ENCODE measurements around the gene MEGF6.

Gene MEGF6

GRCh38 chr1:3599816-3600215 lies 11.5 kb downstream of the MEGF6 start:
- Histone ChIP-seq H3K4me1 (ENCODE audit: control insufficient read depth, insufficient read depth, low read length) (peaks cover 27% of the 10 kb centered on the region), H3K36me3 (ENCODE audit: control insufficient read depth, insufficient read depth, low read length) (no peaks in the 10 kb centered on the region), H3K27me3 (ENCODE audit: control insufficient read depth, insufficient read depth, low read length, poor library complexity, severe bottlenecking) (no peaks in the 10 kb centered on the region), H3K4me3 (ENCODE audit: insufficient read depth, low read depth, low read length) (no peak overlapping the region), H3K27ac (ENCODE audit: insufficient read depth, low read depth, low read length, poor library complexity, severe bottlenecking) (no peak overlapping the region), H3K9me3 (ENCODE audit: control insufficient read depth, low read length) (no peaks in the 10 kb centered on the region)
- WGBS, 2 experiments, result 88 to 89% methylated on average over 15 of the region's 15 CpGs

DNA sequence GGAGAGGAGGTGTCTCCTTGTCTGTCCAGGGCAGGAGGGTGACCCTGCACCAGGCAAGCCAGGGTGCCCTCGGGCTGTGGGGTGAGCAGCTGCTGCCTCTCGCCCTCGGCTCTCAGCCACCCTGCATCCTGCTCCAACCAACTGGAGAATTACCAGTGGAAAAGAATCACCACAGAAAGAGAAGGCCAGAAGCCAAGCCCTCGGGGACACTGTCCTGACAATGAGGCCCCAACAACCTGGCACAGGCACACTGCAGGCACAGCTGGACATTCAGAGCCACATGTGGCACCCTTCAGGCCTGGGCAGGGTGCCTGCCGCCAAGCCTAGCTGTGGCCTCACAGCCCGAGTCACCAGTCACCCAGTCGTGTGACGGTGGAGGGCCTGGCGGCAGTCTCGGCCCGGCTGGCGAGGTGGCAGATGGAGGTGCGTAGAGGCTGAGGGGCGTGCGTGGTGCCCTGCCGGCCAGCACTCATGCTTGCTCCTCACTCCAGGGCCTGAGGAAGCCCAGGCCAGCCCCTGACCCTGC lies 12.0 kb downstream of the MEGF6 start:
- no peaks in the 10 kb centered on the region for H3K27me3 ChIP-seq (ENCODE audit: control insufficient read depth, insufficient read depth, low read length, poor library complexity, severe bottlenecking)
- H3K9me3 ChIP-seq (ENCODE audit: control insufficient read depth, low read length), result no peaks in the 10 kb centered on the region
- H3K27ac ChIP-seq (ENCODE audit: insufficient read depth, low read depth, low read length, poor library complexity, severe bottlenecking), result no peak overlapping the region
- peaks cover 27% of the 10 kb centered on the region for H3K4me1 ChIP-seq (ENCODE audit: control insufficient read depth, insufficient read depth, low read length)
- H3K4me3 ChIP-seq (ENCODE audit: insufficient read depth, low read depth, low read length), result no peak overlapping the region
- H3K36me3 ChIP-seq (ENCODE audit: control insufficient read depth, insufficient read depth, low read length), result no peaks in the 10 kb centered on the region
- WGBS, 2 experiments, result 88 to 90% methylated on average over 16 of the region's 16 CpGs

- Histone ChIP-seq H3K36me3 (ENCODE audit: control insufficient read depth, insufficient read depth, low read length) (no peaks in the 10 kb centered on the region), H3K27ac (ENCODE audit: insufficient read depth, low read depth, low read length, poor library complexity, severe bottlenecking) (no peak overlapping the region), H3K9me3 (ENCODE audit: control insufficient read depth, low read length) (no peaks in the 10 kb centered on the region), H3K27me3 (ENCODE audit: control insufficient read depth, insufficient read depth, low read length, poor library complexity, severe bottlenecking) (no peaks in the 10 kb centered on the region), H3K4me1 (ENCODE audit: control insufficient read depth, insufficient read depth, low read length) (peaks cover 31% of the 10 kb centered on the region), H3K4me3 (ENCODE audit: insufficient read depth, low read depth, low read length) (peak overlapping the region; percentile 3)
- WGBS, 2 experiments, result 49 to 50% methylated on average over 30 of the region's 30 CpGs
These were observed 12.6 kb downstream of the MEGF6 start for GRCh38 chr1:3598522-3599285.

DNA sequence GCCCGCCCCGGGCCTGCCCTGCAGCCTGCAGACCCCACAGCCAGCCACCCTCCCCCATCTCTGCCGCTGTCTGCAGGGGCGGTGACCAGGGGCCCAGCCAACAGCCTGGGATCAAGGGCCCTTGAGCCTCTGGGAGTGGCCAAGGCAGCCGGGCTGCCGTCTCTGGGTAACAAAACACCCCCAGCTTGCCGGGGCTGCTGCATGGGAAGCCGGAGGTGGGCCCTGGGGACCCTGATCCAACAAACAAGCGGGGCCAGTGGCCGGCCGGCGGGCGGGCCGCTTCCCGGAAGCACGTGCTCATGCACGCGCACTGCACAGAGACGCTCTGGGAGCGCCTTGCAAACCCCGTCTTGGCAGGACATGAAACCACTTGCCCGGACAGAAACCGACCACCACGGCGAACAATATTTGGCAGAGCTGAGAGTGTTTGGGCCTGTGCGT lies 13.2 kb downstream of the MEGF6 start:
- 71 to 79% methylated on average over 26 of the region's 26 CpGs for WGBS, 2 experiments
- no peak overlapping the region for H3K27ac ChIP-seq (ENCODE audit: insufficient read depth, low read depth, low read length, poor library complexity, severe bottlenecking)
- no peaks in the 10 kb centered on the region for H3K36me3 ChIP-seq (ENCODE audit: control insufficient read depth, insufficient read depth, low read length)
- no peaks in the 10 kb centered on the region for H3K9me3 ChIP-seq (ENCODE audit: control insufficient read depth, low read length)
- peaks cover 34% of the 10 kb centered on the region for H3K4me1 ChIP-seq (ENCODE audit: control insufficient read depth, insufficient read depth, low read length)
- peak overlapping the region; percentile 3 for H3K4me3 ChIP-seq (ENCODE audit: insufficient read depth, low read depth, low read length)
- no peaks in the 10 kb centered on the region for H3K27me3 ChIP-seq (ENCODE audit: control insufficient read depth, insufficient read depth, low read length, poor library complexity, severe bottlenecking)

GRCh38 chr1:3597599-3597964 lies 13.7 kb downstream of the MEGF6 start:
- H3K27ac ChIP-seq (ENCODE audit: insufficient read depth, low read depth, low read length, poor library complexity, severe bottlenecking), result no peak overlapping the region
- WGBS, 2 experiments, result 57 to 61% methylated on average over 11 of the region's 11 CpGs

DNA sequence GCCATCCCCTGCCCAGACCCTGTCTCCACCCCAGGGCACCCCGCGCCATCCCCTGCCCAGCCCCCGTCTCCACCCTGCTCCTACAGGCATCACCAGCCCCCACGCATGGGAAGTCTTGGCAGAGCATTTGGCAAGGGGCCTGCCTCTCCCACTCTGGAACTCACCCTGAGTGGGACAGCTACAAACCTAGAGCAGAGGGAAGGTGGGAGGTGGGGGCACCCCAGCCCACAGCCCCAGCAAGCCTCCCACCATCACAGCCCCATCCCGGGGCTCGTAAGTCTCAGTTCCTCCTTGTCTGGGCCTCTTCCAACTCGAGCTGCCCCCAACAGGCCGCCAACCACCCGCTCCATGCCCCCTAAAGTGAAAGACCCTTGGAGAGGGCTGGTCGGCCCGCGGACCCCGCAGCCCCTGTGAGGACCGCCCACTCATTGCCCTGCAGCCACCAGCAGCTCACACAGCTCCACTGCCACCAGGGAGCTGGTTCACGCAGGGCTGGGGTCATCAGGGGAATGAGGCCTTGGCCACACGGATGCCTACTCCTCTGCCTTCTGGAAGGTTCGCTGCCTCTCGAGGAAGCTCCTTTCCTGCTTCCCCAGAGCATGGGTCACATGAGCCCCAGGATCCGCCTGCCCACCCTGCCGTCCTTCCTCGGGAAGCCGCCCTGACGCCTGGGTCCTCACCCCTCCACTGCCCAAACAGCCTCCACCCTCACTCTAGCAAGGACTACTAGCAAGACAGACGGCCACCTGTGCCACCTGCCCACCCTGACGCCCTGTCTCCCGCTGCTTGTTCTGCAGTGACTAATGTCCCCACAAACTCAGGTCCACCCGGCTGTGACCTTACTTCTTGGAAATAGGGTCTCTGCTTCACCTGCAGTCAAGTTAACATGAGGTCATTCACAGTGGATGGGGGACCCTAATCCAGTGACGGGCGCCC lies 14.4 kb downstream of the MEGF6 start:
- H3K4me1 ChIP-seq (ENCODE audit: control insufficient read depth, insufficient read depth, low read length), result peaks cover 34% of the 10 kb centered on the region
- no peak overlapping the region for H3K27ac ChIP-seq (ENCODE audit: insufficient read depth, low read depth, low read length, poor library complexity, severe bottlenecking)
- H3K36me3 ChIP-seq (ENCODE audit: control insufficient read depth, insufficient read depth, low read length), result no peaks in the 10 kb centered on the region
- WGBS, 2 experiments, result 92 to 93% methylated on average over 29 of the region's 29 CpGs
- H3K4me3 ChIP-seq (ENCODE audit: insufficient read depth, low read depth, low read length), result no peak overlapping the region
- no peaks in the 10 kb centered on the region for H3K27me3 ChIP-seq (ENCODE audit: control insufficient read depth, insufficient read depth, low read length, poor library complexity, severe bottlenecking)
- H3K9me3 ChIP-seq (ENCODE audit: control insufficient read depth, low read length), result no peaks in the 10 kb centered on the region

More at GRCh38 chr1:3597599-3597964, 13.7 kb downstream of the MEGF6 start:
- H3K4me3 ChIP-seq (ENCODE audit: insufficient read depth, low read depth, low read length), result no peak overlapping the region
- no peaks in the 10 kb centered on the region for H3K9me3 ChIP-seq (ENCODE audit: control insufficient read depth, low read length)
- no peaks in the 10 kb centered on the region for H3K36me3 ChIP-seq (ENCODE audit: control insufficient read depth, insufficient read depth, low read length)
- peaks cover 34% of the 10 kb centered on the region for H3K4me1 ChIP-seq (ENCODE audit: control insufficient read depth, insufficient read depth, low read length)
- H3K27me3 ChIP-seq (ENCODE audit: control insufficient read depth, insufficient read depth, low read length, poor library complexity, severe bottlenecking), result no peaks in the 10 kb centered on the region

DNA sequence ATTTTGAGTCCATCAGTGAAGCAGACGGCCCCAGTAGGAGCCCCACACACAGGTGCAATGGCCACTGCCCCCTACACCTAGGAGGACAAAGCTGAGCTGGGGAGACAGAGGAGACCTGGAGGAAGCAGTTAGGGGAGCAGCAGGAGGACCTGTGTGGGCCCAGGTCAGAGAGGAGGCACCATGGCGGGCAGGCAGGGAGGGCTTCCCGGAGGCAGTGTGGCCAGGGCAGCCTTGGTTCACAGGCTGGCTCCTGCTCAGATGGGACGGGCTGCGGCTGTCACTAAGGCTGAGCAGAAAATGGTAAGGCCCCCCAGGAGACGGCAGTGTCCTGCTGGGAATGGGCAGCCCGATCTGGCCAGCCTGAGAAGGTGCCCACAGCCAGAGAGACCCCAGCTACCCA lies 15.4 kb downstream of the MEGF6 start:
- no peak overlapping the region for H3K27ac ChIP-seq (ENCODE audit: insufficient read depth, low read depth, low read length, poor library complexity, severe bottlenecking)
- no peaks in the 10 kb centered on the region for H3K9me3 ChIP-seq (ENCODE audit: control insufficient read depth, low read length)
- WGBS, 2 experiments, result 92 to 93% methylated on average over 7 of the region's 7 CpGs
- no peaks in the 10 kb centered on the region for H3K36me3 ChIP-seq (ENCODE audit: control insufficient read depth, insufficient read depth, low read length)
- H3K4me3 ChIP-seq (ENCODE audit: insufficient read depth, low read depth, low read length), result no peak overlapping the region
- H3K27me3 ChIP-seq (ENCODE audit: control insufficient read depth, insufficient read depth, low read length, poor library complexity, severe bottlenecking), result no peaks in the 10 kb centered on the region
- H3K4me1 ChIP-seq (ENCODE audit: control insufficient read depth, insufficient read depth, low read length), result peaks cover 34% of the 10 kb centered on the region

DNA sequence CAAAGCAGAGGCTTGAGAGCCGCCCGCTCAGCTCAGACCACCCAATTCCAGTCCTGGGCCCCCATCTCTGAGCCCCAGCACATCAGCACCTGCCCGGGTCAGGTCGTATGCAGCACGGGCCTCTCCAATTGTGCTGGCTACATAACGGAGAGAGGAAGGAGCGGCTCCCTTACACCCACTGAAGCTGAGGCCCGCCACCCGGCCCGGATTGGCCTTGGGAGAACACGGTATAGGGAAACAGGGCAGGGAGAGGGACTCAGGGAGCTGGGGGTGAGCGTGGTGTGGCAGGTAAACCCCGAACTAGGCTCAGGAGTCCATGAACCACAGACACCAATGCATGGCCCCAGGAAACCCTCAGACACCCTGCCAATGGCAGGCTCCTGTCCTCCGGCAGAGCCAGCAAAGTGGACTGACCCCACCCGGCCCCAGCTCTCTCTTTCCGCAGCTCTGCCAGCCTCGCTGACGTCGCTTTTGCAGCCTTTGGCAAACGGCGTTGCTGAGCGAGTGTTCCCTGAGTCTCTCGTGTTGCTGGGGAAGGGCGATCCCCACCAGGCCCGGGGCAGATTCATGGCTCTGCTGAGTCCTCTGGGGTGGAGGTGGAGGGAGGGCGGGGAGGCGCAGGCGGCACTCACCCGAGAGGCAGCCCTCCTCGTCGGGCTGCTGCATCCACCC lies 16.5 kb downstream of the MEGF6 start:
- H3K36me3 ChIP-seq (ENCODE audit: control insufficient read depth, insufficient read depth, low read length), result no peaks in the 10 kb centered on the region
- peaks cover 44% of the 10 kb centered on the region for H3K4me1 ChIP-seq (ENCODE audit: control insufficient read depth, insufficient read depth, low read length)
- H3K9me3 ChIP-seq (ENCODE audit: control insufficient read depth, low read length), result no peaks in the 10 kb centered on the region
- no peak overlapping the region for H3K27ac ChIP-seq (ENCODE audit: insufficient read depth, low read depth, low read length, poor library complexity, severe bottlenecking)
- H3K27me3 ChIP-seq (ENCODE audit: control insufficient read depth, insufficient read depth, low read length, poor library complexity, severe bottlenecking), result no peaks in the 10 kb centered on the region
- no peak overlapping the region for H3K4me3 ChIP-seq (ENCODE audit: insufficient read depth, low read depth, low read length)
- WGBS, 2 experiments, result 91 to 94% methylated on average over 31 of the region's 31 CpGs

- Histone ChIP-seq H3K36me3 (ENCODE audit: control insufficient read depth, insufficient read depth, low read length) (no peaks in the 10 kb centered on the region), H3K4me3 (ENCODE audit: insufficient read depth, low read depth, low read length) (no peak overlapping the region), H3K4me1 (ENCODE audit: control insufficient read depth, insufficient read depth, low read length) (peaks cover 39% of the 10 kb centered on the region), H3K9me3 (ENCODE audit: control insufficient read depth, low read length) (no peaks in the 10 kb centered on the region), H3K27ac (ENCODE audit: insufficient read depth, low read depth, low read length, poor library complexity, severe bottlenecking) (no peak overlapping the region), H3K27me3 (ENCODE audit: control insufficient read depth, insufficient read depth, low read length, poor library complexity, severe bottlenecking) (no peaks in the 10 kb centered on the region)
- WGBS, 2 experiments, result 78% methylated on average over 10 of the region's 10 CpGs
These were observed 17.6 kb downstream of the MEGF6 start for GRCh38 chr1:3593745-3594144.

Measured in ectodermal cell (in vitro differentiated cells).